ENCODE results near the gene TMEM125. TPM values are rescaled to one million over a fixed set of nuclear protein-coding genes. Genes with fewer than 3 reads are reported as not detected.

Gene TMEM125
- total RNA-seq, 2 donors from 2014 or later, result 0.70 to 2.1 TPM

DNA sequence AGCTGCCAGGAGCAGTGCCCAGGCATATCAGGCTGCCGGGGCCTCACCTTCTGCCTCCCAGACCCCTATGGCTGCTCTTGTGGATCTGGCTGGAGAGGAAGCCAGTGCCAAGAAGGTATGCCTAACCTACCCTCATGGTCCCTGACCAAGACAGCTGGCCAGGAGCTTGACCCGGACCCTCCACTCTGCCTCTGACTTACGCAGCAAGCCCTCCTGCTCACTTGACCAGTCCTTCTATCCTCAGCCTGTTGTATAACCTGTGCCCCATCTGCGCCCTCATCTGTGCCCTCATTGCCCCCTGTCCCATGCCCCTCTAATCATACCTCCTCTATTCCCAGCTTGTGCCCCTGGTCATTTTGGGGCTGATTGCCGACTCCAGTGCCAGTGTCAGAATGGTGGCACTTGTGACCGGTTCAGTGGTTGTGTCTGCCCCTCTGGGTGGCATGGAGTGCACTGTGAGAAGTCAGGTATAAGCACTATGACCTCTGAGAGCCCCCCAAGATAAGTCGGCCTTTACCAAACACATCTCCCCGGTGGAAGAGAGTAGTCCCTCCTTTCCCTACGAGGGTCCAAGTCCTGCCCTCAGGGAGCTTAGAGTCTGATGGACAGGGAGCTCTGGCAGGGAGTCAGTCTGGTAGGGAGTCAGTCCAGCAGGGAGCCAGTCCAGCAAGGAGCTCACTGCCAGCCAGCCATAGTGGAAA is 37.8 kb downstream of the TMEM125 start:
- H3K4me3 ChIP-seq, result no peak overlapping the region
- H3K27ac ChIP-seq, result no peak overlapping the region
- peaks cover 0 to 40% of the 10 kb centered on the region in 2 donors for H3K4me1 ChIP-seq
- TF ChIP-seq, protein P1, sequence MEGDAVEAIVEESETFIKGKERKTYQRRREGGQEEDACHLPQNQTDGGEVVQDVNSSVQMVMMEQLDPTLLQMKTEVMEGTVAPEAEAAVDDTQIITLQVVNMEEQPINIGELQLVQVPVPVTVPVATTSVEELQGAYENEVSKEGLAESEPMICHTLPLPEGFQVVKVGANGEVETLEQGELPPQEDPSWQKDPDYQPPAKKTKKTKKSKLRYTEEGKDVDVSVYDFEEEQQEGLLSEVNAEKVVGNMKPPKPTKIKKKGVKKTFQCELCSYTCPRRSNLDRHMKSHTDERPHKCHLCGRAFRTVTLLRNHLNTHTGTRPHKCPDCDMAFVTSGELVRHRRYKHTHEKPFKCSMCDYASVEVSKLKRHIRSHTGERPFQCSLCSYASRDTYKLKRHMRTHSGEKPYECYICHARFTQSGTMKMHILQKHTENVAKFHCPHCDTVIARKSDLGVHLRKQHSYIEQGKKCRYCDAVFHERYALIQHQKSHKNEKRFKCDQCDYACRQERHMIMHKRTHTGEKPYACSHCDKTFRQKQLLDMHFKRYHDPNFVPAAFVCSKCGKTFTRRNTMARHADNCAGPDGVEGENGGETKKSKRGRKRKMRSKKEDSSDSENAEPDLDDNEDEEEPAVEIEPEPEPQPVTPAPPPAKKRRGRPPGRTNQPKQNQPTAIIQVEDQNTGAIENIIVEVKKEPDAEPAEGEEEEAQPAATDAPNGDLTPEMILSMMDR (IDR thresholded peaks at IDR 0.05), result no peak
- no peaks in the 10 kb centered on the region for H3K27me3 ChIP-seq
- no peaks in the 10 kb centered on the region for H3K36me3 ChIP-seq
- DNase-seq (ENCODE audit: low spot score), result no peak
- no peaks in the 10 kb centered on the region for H3K9me3 ChIP-seq

- Histone ChIP-seq H3K27ac (no peak overlapping the region), H3K27me3 (no peaks in the 10 kb centered on the region), H3K4me3 (no peak overlapping the region), H3K4me1 (peaks cover 0 to 28% of the 10 kb centered on the region in 2 donors), H3K36me3 (no peaks in the 10 kb centered on the region), H3K9me3 (no peaks in the 10 kb centered on the region)
- no peak for DNase-seq (ENCODE audit: low spot score)
- TF ChIP-seq, protein P1 (IDR thresholded peaks at IDR 0.05), result no peak
These were observed 39.0 kb downstream of the TMEM125 start for GRCh38 chr1:43308635-43309404.

DNA sequence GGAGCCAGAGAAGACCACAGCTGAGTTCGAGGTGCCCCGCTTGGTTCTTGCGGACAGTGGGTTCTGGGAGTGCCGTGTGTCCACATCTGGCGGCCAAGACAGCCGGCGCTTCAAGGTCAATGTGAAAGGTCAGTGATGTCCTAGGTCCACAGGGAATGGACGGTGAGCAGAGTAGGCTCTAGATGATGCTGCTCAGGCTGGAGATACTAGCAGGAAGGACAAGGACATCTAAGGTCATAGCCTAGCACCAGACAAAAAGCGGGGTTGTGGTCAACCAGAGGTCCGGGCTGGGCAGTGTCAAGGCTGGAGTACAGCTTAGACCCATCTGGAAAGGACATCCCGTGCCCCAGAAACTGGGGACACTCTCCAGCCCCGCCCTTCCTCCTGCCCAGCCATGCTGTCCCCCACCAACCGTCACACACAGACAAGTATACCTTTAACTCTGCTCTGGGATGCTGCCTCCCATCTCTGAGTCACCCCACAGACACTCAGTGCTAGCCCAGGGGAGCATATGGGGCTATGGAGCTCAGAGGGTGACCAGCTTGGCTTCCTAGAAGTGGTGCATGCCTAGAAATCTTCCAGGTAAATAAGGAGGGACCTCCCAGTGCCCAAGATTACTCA is 39.7 kb downstream of the TMEM125 start:
- Histone ChIP-seq H3K4me1 (peaks cover 0 to 21% of the 10 kb centered on the region in 2 donors), H3K27me3 (no peaks in the 10 kb centered on the region), H3K9me3 (no peaks in the 10 kb centered on the region), H3K27ac (no peak overlapping the region), H3K4me3 (no peak overlapping the region), H3K36me3 (no peaks in the 10 kb centered on the region)
- TF ChIP-seq, protein P1 (IDR thresholded peaks at IDR 0.05), result no peak
- DNase-seq (ENCODE audit: low spot score), result no peak

DNA sequence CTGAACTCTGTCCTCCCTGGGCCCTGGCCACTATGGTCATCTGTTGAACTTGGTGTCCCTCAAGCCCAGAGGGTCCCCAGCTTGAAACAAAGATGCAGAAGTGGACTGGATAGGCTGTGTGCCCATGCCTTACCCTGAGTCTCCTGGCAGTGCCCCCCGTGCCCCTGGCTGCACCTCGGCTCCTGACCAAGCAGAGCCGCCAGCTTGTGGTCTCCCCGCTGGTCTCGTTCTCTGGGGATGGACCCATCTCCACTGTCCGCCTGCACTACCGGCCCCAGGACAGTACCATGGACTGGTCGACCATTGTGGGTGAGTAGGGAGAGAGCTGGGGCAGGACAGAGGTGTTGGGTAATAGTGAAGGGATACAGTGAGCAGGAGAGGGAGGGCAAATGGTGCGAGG is 41.7 kb downstream of the TMEM125 start:
- Histone ChIP-seq H3K4me1 (peaks cover 0 to 10% of the 10 kb centered on the region in 2 donors), H3K36me3 (no peaks in the 10 kb centered on the region), H3K27ac (no peak overlapping the region), H3K9me3 (no peaks in the 10 kb centered on the region), H3K4me3 (no peak overlapping the region), H3K27me3 (no peaks in the 10 kb centered on the region)
- DNase-seq (ENCODE audit: low spot score), result no peak
- TF ChIP-seq, protein P1 (IDR thresholded peaks at IDR 0.05), result no peak

DNA sequence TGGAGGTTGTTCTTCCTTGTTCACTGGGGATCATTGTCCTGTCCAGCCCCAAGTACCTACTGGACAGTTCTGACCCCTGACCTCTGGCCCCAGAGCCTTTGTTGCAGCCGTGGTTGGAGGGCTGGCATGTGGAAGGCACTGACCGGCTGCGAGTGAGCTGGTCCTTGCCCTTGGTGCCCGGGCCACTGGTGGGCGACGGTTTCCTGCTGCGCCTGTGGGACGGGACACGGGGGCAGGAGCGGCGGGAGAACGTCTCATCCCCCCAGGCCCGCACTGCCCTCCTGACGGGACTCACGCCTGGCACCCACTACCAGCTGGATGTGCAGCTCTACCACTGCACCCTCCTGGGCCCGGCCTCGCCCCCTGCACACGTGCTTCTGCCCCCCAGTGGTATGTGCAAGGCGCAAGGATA is 42.4 kb downstream of the TMEM125 start:
- H3K27ac ChIP-seq, result no peak overlapping the region
- TF ChIP-seq, protein P1 (IDR thresholded peaks at IDR 0.05), result no peak
- DNase-seq (ENCODE audit: low spot score), result no peak
- H3K9me3 ChIP-seq, result no peaks in the 10 kb centered on the region
- H3K4me1 ChIP-seq, result peaks cover 0 to 3% of the 10 kb centered on the region in 2 donors
- H3K36me3 ChIP-seq, result no peaks in the 10 kb centered on the region
- no peak overlapping the region for H3K4me3 ChIP-seq
- H3K27me3 ChIP-seq, result no peaks in the 10 kb centered on the region
